H1 (cell line): ENCODE data around the gene RRP1B.

ENCODE experiments used
- CTCF ChIP-seq, 3 experiments: IDR thresholded peaks; 1 replicate in 2 of 3; 2 replicates in 1 of 3; pipeline versions ENCODE4 v1.5.1 to v1.6.1; 2011; ENCODE audit warnings: low read length in 3 of 3, mild to moderate bottlenecking in 3 of 3, inconsistent platforms in 2 of 3, low read depth in 1 of 3, moderate library complexity in 1 of 3; ENCODE audit not compliant: insufficient read depth in 1 of 3; ENCODE audit errors: control extremely low read depth in 1 of 3
- POLR2A ChIP-seq, 2 experiments: IDR thresholded peaks; 1 replicate in 1 of 2; 2 replicates in 1 of 2; pipeline ENCODE4 v1.6.1; 2011; ENCODE audit warnings: low read depth in 2 of 2, low read length in 2 of 2, mild to moderate bottlenecking in 2 of 2; ENCODE audit errors: control extremely low read depth in 1 of 2

GRCh38 chr21:43712268-43712942, 53.0 kb downstream of the RRP1B start:
- no peak for TF ChIP-seq CTCF (IDR thresholded peaks at IDR 0.05; ENCODE audit: control extremely low read depth in 1 of 3, insufficient read depth in 1 of 3, low read depth in 1 of 3, low read length in 3 of 3)
- no peak for TF ChIP-seq POLR2A (IDR thresholded peaks at IDR 0.05; ENCODE audit: control extremely low read depth in 1 of 2, low read depth in 2 of 2, low read length in 2 of 2)
